Brain microvascular endothelial cell (primary cell): ENCODE measurements around the gene ZMYND8.

Experiments
- DNase-seq: peaks from one replicate; pipeline ENCODE4 v3.0.0-alpha.2; 2020
- H3K27ac ChIP-seq: fragments of 250-450 bp; sonication (Bioruptor Pico); 2 replicates; pipeline ENCODE4 v1.5.1; 2020; ENCODE audit warnings: mild to moderate bottlenecking, moderate library complexity
- H3K27me3 ChIP-seq: fragments of 250-450 bp; sonication (Bioruptor Pico); replicated peaks from 2 replicates; pipeline ENCODE4 v1.5.1; 2020; ENCODE audit warnings: mild to moderate bottlenecking
- H3K36me3 ChIP-seq: fragments of 250-450 bp; sonication (Bioruptor Pico); replicated peaks from 2 replicates; pipeline ENCODE4 v1.5.1; 2020; ENCODE audit warnings: mild to moderate bottlenecking
- H3K4me3 ChIP-seq: 2 replicates; pipeline ENCODE4 v1.5.1; 2011; ENCODE audit warnings: low read depth, mild to moderate bottlenecking, control low read depth, low read length, moderate library complexity
- in situ Hi-C: cut with HindIII; loops from 2 replicates; pipeline ENCODE4 v1.10.0; 2017; ENCODE audit warnings: low sequenced_read_pairs, low pct_ligation_motif_present
- TF ChIP-seq, protein P1 (sequence below): IDR thresholded peaks from 2 replicates; pipeline ENCODE4 v1.5.1; 2011; ENCODE audit warnings: low read depth, mild to moderate bottlenecking, moderate library complexity, low read length, control low read depth, inconsistent platforms; ENCODE audit errors: missing control alignments

ZMYND8 gene

DNA sequence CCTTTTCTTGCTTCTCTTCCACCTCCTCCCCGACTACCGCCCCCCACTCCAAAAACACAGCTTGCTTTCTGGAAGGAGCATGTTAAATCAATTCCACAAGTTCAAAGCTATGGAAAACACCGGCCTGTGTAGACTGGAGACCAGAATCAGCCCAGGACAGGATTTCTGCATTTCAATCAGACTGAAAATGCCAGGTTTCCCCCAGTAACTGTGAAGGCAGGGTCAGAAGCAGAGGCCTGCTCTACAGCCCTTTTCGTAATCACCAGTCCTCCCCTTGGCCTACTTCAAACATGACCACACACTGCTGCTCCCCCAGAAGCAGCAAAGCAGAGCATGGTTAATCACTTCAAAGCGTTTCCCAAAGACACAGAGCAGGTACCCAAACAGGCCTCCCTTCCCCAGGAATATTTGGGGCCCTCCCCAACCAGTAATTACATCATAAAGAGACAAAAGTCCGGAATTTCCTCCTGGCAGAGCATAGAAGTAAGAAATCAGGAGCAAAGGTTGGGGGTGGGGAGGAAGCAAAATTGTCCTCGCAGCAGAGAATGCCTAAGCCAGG, 38.4 kb downstream of the ZMYND8 start:
- H3K4me3 ChIP-seq = no peak overlapping the region
- TF ChIP-seq, protein P1, sequence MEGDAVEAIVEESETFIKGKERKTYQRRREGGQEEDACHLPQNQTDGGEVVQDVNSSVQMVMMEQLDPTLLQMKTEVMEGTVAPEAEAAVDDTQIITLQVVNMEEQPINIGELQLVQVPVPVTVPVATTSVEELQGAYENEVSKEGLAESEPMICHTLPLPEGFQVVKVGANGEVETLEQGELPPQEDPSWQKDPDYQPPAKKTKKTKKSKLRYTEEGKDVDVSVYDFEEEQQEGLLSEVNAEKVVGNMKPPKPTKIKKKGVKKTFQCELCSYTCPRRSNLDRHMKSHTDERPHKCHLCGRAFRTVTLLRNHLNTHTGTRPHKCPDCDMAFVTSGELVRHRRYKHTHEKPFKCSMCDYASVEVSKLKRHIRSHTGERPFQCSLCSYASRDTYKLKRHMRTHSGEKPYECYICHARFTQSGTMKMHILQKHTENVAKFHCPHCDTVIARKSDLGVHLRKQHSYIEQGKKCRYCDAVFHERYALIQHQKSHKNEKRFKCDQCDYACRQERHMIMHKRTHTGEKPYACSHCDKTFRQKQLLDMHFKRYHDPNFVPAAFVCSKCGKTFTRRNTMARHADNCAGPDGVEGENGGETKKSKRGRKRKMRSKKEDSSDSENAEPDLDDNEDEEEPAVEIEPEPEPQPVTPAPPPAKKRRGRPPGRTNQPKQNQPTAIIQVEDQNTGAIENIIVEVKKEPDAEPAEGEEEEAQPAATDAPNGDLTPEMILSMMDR = no peak
- peak overlapping the region; percentile 99 for H3K27ac ChIP-seq
- in situ Hi-C loops = no loop called here
- DNase-seq = peak; percentile 68
- no peaks in the 10 kb centered on the region for H3K27me3 ChIP-seq
- peaks cover 4% of the 10 kb centered on the region for H3K36me3 ChIP-seq

DNA sequence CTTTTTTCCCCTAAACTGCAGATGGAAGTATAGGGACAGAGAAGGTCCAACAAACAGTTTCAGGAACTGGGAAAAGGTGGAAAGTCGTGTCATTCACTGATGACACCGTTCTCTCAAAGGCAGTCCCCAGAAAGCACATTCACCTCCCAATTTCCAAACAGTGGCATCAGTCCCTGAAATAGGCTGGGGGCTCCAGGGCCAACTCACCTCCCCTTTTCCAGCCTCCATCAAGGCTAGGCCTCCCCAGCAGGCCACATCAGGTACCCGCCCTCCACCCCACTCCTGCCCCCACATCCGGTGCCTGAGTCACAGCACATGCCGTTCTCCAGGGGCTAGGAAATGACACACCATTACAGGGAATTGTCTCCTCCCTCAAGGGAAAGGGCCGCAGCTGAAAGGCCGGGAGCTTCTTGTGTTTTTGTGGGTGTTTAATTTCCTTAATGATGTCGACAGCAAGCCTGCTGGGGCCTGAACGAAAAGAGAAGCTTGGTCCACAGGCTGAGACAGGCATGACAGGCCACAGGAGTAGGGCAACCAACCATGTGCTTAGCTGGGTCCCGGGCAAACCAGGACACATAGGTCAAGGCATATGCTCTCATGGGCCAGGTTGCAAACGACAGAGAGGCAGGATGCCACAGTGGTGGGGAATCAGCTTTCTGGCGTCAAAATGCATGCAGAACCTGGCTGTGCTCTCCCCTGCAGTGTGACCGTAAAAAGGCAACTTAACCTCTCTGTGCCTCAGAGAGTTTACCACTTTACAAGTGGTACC, 39.2 kb downstream of the ZMYND8 start:
- TF ChIP-seq, protein P1 = no peak
- Histone ChIP-seq H3K4me3 (no peak overlapping the region), H3K27ac (peak overlapping the region; percentile 99), H3K36me3 (peaks cover 5% of the 10 kb centered on the region), H3K27me3 (no peaks in the 10 kb centered on the region)
- in situ Hi-C loops = no loop called here
- DNase-seq = peak; percentile 93

DNA sequence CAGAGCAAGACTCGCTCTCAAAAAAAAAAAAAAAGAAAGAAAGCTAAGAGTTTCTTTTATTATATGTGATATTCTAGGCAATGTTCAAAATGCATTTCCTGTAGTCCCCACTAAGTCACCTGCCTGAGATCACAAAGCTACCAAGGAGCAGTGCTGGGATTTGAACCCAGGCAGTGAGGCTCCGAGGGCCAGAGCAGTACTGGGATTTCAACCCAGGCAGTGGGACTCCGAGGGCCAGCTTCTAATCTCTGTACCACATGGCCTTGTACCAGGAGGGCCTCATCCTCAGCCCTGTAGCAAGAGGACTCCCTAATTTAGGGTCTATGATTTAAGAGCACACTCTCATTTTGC, 39.7 kb downstream of the ZMYND8 start:
- no peaks in the 10 kb centered on the region for H3K27me3 ChIP-seq
- in situ Hi-C loops = no loop called here
- DNase-seq = no peak
- TF ChIP-seq, protein P1 = no peak
- peaks cover 11% of the 10 kb centered on the region for H3K36me3 ChIP-seq
- H3K4me3 ChIP-seq = no peak overlapping the region
- peak overlapping the region; percentile 99 for H3K27ac ChIP-seq

DNA sequence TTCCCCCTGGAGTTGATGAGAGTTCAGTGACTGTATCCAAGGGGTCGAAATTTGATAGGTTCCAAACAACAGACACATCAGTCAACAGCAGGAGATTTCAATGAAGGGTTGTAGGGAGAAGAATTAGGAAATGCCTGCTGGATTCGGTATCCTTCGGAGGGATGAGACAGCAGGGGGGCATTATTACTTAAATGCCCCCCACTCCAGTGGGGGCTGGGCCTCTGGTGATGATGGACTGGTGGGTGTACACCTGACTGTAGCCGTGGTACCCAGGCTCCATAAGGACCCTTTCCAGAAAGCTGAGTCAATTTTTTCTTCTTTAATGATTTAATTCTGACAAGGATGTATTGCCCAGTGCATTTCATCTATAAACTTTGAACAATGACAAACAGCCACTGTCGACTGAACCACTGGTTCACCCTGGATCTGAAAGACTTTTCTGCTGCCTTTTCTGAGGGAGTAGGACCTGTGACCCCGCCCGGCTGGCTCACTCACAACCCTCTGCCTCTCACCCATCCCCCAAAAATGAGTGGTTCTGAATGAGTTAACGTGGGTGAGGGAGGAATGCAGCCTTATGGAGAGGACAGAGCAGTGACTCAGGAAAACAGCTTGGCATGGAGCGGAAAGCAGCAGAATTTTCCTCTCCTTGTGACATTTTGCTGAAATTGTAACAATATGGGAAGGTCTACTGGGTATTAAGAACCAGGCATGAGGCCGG, 41.0 kb downstream of the ZMYND8 start:
- DNase-seq = peak; percentile 90
- Histone ChIP-seq H3K36me3 (peaks cover 14% of the 10 kb centered on the region), H3K4me3 (no peak overlapping the region), H3K27ac (peak overlapping the region; percentile 99), H3K27me3 (no peaks in the 10 kb centered on the region)
- TF ChIP-seq, protein P1 = no peak
- in situ Hi-C loops = no loop called here

DNA sequence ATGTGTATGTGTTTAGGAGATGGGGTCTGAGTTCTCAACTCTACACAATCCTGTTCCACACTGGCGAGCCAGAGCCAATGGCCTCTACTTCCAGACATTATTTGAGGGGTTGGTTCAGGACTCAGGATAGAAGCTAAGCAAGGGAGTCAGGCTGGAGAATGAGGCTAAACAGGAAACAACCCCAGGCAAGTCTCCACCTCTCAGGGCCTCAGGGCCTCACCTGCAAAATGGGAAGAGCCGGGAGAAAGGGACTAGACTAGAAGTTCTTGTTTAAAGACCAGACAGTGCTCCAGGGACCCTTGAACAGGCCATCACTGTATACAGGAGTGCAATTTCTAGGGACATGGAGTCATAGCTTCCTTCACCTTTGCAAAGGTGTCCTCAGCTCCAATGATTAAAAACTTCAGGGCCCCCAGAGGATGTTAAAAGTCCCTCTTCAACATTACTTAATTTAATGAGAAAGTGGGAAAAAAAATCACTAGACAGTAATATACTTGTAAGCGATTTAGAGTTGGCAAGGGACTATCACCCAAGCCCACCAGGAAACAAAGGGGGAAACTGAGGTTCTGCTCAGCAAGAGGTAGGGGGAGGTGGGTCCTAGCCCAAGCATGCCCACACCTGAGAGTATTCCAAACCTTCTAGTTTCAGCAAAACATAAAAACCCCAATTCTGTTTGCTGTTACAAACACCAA, 41.7 kb downstream of the ZMYND8 start:
- no peaks in the 10 kb centered on the region for H3K27me3 ChIP-seq
- H3K27ac ChIP-seq = peak overlapping the region; percentile 99
- in situ Hi-C loops = no loop called here
- peaks cover 18% of the 10 kb centered on the region for H3K36me3 ChIP-seq
- H3K4me3 ChIP-seq = no peak overlapping the region
- no peak for DNase-seq
- TF ChIP-seq, protein P1 = no peak
